HG02884 (cell line): Measurements from ENCODE around the gene SHFL.

Source experiments
- ATAC-seq: cut with Tn5 transposase; IDR thresholded peaks from one replicate; pipeline ENCODE4 v1.9.1; 2021; ENCODE audit warnings: mild to moderate bottlenecking, moderate library complexity; ENCODE audit not compliant: unreplicated experiment

SHFL gene

DNA sequence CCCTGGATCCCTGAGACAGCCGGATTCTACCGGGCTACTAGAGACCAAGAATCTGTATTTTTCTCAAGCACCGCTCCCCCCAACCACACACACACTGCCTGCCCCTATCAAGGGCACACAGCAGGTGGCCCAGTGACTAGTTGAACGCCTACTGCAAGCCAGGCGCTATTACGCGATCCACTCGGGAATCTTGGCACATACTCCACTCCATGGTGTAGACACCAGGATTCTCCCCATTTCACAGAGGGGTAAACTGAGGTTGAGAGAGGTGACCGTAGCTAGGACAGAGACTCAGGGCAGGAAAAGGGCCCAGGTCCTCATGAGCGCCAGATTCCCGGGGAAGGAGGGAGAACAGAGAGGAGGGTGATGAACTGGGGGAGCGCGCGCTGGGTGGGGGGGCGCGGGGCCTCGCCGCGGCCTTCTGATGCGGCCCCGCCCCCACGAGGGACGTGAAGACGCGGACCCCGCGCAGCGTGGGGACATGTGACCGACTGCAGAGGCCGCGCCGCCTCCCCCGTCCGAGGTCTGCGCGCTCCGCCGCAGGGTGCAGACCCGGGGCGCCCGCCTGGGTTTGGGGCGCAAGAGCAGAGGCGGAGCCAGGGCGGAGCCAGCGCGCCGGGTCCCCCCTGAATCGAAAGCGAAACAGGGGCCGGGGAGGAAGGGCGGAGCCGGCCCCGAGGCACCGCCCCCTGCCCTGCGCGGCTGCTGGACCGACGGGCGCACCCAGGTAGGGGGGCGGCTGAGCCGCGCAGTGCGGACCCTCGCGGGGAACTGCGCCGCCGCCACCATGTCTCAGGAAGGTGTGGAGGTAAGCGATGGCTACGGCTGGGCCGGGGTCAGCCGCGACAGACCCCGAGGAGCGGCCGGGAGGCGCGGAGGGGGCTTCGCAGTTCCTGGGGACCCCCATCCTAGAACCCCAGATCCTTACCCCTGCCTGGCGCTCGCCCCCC is at the start of gene SHFL:
TSS of gene SHFL (plus strand) at position 677 of the 950 bp plus-strand sequence. CDS start at position 788, 111 bp downstream.
- peak; percentile 56 for ATAC-seq

DNA sequence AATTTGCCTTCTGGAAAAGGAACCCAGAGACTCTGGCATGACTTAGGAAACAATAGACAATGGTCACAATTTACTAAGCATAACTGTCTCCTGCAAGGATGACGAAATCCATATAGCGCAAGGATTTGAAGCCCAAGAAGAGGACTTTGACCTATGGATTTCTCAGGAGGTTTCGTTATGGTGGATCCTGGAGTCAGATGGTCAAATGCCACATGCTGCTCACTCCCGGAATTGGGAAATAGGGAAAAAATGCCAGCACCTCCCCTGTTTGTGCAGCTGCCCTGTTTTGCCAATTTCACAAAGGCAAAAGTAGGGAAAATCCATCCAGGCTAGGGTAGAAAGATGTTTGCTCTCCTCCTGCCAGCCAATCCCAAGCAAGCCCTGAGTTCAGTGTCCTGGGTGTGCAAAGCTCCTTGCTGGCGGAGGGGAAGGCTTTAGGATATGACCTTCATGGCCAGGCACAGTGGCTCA is 49.5 kb upstream of the SHFL start:
- ATAC-seq, result no peak

DNA sequence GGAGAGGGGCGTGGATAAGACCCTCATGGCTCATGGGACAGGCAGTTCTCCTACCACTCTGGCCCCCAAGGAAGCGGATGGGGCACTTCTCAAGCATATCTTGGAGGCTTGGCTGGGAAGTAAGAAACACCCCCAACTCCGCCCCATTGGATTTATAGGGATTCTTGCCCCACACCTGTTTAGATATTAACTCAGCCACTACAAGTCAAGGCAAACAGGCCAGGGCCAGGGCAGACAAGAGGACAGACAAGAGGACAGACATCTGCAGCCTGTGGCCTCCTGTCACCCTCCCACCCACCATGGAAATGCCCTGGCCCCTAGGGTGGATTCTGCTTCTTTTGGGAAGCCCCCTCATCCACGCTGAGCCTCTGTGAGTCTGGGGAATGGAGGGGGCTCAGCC is 48.8 kb upstream of the SHFL start:
- no peak for ATAC-seq

DNA sequence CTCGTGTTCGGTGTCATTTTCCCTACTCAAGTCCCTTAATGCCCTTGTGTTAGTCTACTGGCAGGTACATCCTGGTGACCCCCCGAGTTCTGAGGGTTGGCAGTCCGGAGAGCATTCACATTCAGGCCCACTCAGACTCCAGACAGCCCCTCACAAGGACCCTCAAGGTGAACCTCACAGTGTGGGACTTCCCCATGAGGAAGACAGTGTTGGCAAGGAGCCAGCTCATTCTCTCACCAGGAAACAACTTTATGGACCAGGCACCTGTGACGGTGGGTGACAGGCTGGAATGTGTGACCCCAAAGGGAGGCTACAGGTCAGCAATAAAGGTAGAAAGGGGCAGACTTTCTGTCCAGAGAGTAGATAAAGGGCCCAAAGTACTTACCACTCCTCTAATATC is 48.3 kb upstream of the SHFL start:
- ATAC-seq, result no peak

DNA sequence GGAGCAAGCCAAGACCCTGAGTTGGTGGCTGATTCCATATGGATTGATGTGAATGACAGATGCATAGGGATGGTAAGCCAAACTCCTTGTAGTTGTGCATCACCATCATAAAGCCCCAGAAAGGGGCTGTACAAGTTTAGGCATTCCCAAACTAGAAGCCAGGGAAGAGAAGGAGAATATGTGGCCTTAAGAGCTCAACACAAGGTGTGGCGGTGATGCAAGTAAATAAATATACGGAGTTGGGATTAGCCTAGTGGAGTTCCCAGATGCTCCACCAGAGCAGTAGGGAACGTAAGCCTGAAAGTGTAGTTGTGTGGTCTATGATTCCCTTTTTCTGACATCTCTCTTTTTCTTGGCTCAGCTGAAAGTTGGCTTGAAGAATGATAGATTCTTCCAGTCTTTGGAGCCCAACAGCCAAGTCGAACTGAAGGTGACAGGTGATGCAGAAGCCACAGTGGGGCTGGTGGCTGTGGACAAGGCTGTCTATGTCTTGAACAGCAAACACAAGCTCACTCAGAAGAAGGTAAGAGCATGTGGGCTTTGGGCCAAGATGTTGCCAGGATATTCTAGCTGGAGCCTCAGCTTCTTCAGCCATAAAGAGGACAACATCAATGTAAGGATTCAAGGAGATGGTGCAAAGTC is 42.7 kb upstream of the SHFL start:
- no peak for ATAC-seq

DNA sequence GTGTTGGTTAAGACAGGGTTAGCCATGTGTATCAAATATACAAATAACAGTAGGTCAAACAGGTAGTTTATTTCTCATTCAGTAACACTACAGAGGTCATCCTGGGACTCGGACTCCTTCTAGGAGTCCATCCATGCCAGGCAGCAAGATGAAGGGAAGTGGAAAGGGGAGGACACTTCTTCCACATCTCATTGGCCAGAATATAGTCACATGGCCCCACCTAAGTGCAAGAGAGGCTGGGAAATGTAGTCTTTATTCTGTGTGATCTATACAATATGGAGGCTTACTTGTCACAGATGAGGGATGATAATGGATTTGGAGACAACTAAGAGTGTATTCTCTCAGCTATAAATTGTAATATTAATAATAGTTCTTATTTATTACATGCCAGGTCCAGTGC is 41.7 kb upstream of the SHFL start:
- ATAC-seq, result no peak

DNA sequence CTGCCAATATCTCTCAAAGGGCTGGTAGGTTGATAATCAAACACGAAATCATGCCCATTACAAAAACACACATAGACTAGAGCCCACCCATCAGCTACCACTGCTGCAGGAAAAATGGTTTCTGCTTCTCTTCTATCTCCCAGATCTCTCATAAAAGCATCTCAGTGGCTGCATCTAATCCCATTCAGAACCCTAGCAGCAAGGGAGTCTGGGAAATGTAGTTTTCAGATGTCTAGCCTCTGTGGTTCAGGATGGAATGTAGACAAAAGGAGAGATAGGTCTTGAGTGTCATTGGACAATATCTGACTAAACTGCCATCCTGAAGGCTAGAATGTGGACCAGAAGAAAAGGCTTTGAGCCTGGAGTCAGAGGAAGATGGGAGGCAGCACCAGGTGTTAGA is 40.7 kb upstream of the SHFL start:
- no peak for ATAC-seq

DNA sequence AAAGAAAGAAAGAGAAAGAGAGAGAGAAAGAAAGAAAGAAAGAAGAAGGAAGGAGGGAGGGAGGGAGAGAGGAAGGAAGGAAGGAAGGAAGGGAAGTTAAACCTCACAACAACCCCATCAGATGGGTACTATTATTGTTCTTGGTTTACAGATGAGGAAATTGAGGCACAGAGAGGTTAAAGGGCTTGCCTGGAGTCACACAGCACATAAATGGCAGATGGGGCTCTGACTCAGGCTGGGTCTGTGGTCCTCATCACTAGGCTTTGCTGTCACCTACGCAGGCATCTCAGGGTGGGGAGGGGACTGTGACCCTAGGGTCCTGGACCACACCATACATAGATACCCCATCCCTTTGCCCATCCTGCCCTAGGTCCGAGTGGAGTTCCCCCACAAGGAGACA is 36.5 kb upstream of the SHFL start:
- ATAC-seq, result no peak

DNA sequence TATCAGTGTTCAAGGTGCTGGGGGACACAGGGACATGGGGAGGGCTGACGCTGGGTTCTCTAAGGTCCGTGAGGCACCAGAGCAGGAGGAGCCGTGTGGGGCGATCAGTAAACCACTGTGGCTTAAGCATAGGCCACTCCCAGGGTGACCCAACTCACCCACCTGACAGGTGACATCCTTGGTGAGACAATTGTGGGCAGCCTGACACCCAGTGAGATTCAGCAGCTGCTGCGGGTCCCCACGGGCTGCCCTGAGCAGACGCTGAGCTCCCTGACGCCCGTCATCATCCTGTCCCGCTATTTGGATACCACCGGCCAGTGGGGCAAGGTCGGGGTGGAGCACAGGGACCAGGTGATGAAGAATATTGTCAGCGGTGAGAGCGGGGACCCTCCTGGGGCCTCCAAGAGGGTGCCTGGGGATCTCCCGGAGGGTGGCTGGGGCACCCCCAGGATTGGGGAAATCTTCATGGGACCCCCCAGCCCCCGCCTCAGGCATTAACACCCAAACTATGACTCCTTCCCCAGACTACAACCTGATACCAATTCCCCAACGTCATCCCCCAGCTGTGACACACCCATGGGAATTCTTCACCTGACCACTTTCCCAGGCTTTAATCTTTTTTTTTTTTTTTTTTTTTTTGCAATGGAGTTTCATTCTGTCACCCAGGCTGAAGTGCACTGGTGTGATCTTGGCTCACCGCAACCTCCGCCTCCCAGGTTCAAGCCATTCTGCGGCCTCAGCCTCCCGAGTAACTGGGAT is 33.3 kb upstream of the SHFL start:
- ATAC-seq, result no peak

DNA sequence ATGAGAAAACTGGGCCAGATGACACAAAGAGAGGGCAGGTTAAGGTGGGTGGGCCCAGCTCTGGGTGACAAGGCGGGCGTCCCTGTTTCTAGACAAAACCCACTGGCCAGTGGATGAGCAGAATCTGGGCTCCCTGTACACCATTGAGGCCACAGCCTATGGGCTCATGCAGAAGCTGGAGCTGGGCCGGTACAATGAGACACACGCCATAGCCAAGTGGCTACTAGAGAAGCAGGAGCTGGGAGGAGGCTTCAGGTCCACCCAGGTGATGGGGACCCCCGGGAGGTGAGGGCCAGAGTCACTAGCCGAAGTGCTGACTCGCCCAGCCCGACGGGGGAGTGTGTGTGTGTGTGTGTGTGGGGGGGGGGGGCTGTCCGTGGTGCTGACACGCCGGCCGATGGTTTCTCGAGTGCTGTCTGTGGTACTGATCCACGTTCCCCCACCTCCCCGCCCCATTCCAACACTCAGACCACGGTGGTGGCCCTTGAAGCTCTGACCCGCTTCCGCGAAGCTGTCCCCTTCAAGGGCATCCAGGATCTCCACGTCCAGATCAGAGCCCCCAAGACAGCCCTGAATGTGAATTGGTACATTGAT is 24.3 kb upstream of the SHFL start:
- ATAC-seq, result no peak

DNA sequence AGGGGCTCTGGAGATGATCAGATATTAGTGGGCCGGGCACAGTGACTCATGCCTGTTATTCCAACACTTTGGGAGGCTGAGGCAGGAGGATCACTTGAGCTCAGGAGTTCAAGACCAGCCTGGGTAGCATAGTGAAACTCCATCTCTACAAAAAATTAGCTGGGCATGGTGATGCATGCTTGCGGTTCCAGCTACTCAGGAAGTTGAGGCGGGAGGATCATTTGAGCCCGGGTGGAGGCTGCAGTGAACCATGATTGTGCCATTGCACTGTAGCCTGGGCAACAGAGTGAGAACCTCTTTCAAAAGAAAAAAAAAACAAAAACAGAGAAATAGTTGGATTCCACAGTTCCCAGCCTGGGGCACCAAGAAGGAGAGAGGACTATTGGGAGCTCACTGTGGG is 17.9 kb upstream of the SHFL start:
- ATAC-seq, result no peak

DNA sequence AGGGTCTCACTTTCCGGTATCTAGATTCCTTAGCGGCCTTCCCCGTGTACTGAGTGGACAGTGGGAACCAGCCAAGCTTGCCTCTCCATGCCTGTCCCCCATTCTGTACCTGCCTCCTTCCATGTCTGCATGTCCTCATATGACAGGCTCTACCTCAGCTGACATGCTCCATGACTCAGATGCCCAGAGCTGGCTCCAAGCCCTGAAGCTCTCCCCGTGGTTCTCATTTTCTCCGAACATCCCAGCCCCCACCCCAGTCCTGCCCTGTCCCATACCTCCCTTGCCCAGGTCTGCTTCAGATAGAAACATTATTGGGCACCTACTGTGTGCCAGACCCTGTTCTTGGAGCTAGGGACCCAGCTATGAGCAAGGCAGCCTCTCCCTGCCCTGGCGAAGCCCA is 17.1 kb upstream of the SHFL start:
- ATAC-seq, result no peak

DNA sequence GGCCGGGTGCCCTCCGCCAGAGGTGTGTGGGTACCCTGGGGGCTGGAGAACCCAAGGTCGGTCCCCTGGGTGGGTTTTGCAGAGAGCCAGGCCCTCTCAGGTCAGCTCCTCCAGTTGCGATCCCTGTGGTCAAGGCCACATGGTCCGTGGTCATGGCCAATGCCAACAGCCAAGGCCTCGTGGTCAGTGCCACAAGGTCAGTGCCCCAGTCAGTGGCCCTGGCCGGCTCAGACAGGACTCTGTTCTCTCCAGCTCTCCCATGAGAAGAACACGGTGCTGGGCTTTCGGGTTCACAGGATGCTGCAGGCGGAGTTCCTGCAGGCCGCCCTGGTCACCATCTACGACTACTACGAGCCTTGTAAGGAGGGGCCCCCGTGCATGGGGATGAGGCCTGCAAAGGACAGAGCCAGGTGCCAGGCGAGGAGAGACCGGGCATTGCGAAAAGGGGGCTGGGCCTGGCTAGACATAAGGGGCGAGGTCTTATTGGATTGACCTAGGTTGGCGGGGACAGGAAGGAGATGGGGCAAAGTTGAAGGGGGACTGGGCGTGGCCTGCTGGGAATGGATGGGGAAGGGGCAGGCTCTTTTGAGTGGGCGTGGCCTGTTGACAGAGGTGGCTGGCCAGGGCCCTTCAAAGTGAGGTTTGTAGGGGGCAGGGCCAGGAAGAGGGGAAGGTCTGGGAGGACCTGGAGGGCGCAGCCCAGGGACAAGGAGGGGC is 15.2 kb upstream of the SHFL start:
- ATAC-seq, result no peak

DNA sequence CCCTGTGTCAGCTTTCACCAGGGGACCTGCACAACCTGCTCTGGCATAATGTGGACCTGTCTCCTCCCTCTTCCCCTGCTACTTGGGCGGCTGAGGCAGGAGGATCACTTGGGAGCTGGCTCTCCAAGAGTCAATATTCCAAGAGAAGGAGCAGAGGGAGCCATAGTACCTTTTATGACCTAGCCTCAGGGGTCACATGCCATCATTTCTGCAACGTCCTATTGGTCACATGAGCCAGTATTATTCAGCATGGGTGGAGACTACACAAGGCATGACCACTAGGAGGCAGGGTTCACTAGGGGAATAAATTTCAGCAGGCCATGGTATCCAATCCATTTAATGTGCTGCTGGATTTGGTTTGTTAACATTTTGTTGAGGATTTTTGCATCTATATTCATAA is 12.0 kb upstream of the SHFL start:
- ATAC-seq, result no peak

DNA sequence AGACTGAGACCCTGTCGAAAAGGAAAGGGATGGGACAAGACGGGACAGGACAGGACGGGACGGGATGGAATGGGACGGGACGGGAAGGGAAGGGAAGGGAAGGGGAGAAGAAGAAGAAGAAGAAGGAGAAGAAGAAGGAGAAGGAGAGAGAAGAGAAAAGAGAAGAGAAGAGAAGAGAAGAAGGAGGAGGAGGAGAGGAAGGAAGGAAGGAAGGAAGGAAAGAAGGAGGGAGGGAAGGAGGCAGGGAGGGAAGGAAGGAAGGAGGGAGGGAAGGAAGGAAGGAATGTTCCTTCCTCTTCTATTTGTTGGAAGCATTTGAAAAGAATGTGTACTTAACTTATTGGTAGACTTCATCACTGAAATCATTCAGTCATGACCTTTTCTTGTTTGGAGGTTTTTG is 9.6 kb upstream of the SHFL start:
- ATAC-seq, result no peak

DNA sequence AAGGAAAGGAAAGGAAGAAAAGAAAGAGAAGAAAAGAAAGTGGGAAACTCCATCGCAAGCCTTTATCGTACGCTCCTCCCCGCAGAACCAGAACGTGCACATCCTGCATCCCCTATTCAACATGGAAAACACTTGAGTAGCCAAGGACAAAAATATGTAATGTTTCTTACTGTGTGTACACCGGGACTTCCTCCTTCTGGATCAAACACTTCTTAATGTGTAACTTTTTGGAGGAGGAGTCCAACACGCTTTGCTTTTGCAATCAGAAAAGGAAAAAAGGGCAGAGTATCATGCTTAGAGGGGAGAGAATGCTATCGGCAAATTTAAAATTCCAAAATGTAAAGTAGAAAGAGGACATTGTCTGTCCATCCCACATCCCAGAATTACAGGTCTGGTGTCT is 7.8 kb upstream of the SHFL start:
- ATAC-seq, result no peak

DNA sequence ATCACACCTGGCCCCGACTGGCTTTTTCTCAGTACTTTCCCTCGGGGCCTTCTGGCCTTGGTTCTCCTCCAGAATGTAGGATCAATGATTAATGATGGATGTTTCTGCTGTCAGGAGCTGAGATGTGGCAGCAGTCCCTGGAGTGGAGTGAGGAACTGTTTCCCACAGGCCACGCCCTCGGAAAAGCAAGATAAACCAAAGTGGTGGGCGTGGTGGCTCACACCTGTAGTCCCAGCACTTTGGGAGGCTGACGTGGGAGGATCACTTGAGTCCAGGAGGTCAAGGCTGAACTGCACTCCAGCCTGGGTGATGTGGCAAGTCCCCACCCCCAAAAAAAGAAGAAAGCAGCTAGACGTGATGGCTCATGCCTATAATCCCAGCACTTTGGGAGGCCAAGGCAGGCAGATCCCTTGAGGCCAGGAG is 7.1 kb upstream of the SHFL start:
- ATAC-seq, result no peak

DNA sequence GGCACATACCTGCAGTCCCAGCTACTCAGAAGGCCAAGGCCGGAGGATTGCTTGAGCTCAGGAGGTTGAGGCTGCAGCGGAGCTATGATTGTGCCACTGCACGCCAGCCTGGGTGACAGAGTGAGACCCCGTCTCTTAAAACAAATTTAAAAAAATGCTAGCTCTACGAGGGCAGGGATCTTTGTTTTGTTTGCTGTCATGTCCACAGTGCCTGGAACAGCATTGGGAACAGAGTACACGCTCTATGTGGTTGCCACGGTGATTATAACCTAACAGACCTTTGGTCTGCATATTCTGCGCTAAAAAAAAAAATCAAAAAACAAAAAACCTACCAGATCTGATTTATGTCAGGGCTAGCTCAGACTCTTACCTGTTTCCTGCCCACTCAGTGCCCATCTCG is 2.2 kb upstream of the SHFL start:
- no peak for ATAC-seq

DNA sequence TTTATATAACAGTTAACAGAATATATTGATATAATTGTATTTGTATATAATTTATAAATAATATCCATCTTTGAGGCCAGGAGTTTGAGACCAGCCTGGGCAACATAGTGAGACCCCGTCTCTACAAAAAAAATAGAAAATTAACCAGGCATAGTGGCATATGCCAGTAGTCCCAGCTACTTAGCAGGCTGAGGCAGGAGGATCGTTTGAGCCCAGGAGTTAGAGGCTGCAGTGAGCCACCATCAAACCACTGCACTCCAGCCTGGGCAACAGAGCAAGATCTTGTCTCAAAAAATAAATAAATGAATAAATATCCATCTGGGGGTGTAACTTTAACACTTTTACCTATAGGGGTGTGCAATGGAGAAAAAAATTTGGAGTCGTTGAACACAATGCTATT is 1.3 kb upstream of the SHFL start:
- ATAC-seq, result no peak

DNA sequence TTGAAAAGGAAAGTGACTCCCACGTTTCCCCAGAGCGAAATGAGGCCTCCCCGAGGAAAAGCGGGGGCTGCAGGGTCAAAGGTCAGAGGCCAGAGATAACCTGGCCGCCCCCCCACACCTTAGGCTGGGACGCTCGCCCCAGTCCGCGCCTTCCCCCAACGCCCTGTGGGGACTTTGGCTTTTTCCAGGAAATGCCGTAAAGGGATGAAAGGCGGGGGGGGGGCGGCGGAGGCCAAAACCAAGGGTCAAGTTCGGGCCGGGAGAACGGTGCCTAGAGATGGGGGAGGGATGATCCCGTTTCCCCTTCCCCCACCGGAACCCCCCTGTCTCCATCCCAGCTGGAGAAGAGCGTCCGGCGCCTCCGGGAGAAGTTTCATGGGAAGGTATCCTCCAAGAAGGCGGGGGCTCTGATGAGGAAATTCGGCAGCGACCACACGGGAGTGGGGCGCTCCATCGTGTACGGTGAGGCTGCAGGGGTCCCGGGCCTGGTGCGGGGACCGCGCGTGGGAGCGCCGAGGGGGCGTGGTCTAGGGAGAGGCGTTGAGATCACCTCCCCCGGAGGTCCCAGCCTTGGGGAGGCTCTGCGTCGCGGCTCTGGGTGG is 575 bp downstream of the SHFL start:
- no peak for ATAC-seq
